H1 (cell line): ENCODE results near the gene CHST10. TPM values are rescaled to one million over a fixed set of nuclear protein-coding genes. Genes with fewer than 3 reads are reported as not detected.

Experiments used
- BRCA1 ChIP-seq: IDR thresholded peaks from 2 replicates; pipeline ENCODE4 v1.6.1; 2012; ENCODE audit warnings: low read depth, low read length, improper control_type of control experiment
- HDAC6 ChIP-seq: IDR thresholded peaks from one replicate; pipeline ENCODE4 v1.7.1; 2012; ENCODE audit warnings: low read depth, mild to moderate bottlenecking, inconsistent platforms, low read length, moderate library complexity
- polyA plus RNA-seq, 7 experiments: library from polyadenylated mRNA; depleted of rRNA in 3 of 7; stranded (reverse) in 5 of 7; unstranded in 2 of 7; fragments of >200 nt in 5 of 7; fragments of 200-250 nt in 2 of 7; gene quantifications; 1 replicate in 5 of 7; 2 replicates in 1 of 7; 4 replicates in 1 of 7; pipeline versions ENCODE4 v1.2.1 to v1.2.3, GENCODE V29; 2011 to 2013; ENCODE audit warnings: missing spikeins in 2 of 7, mixed read lengths in 2 of 7
- total RNA-seq: library from RNA; stranded (reverse); fragmentation: NEBNext Ultra II Directional; extraction: Animal tissue kit (Norgen Biotek cat#: 25700); gene quantifications from 2 replicates; pipeline ENCODE4 v1.2.1, GENCODE V29; 2021

Gene CHST10
- total and polyA plus RNA-seq, 2 of the 8 experiments (the other 6 are each of a cell fraction or from before 2014, with no cell fraction given) = 27.3 to 29.1 TPM

DNA sequence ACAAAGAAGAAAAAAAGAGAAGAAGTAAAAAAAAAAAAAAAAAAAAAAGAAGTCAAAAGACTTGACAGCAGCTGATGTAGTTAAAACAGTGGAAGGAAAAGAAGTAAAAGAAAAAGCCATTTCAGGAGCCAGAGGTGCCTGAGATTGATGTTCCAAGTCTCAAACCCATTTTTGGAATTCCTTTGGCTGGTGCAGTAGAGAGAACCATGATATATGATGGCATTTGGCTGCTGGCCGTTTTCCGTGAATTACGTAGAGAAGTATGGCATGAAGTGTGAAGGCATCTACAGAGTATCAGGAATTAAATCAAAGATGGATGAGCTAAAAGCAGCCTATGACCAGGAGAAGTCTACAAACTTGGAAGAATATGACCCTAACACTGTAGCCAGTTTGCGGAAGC is 7.6 kb upstream of the CHST10 start (continued):
- TF ChIP-seq HDAC6 = no peak
- TF ChIP-seq BRCA1 = no peak
